Measurements from ENCODE around the gene SECISBP2.

DNA sequence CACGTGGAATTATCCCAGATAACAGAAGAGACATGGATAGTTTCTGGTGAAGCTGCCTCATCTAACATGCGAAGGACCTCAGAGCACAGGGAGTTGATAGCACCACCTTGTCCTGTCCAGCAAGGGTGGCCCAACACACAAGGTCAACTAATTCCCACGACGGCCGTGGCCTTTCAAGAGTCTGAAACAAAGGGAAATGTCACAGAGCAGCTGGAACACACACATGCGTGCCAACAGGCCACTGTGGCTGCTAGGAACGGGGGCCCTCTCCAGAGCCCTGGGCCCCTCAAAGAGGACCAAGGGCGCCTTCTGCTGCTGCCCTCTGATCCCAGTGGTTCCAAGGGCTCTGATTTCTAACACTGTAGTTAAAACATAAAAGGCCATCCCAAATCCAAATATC lies 50.7 kb downstream of the SECISBP2 start:
- TF ChIP-seq, protein P1, sequence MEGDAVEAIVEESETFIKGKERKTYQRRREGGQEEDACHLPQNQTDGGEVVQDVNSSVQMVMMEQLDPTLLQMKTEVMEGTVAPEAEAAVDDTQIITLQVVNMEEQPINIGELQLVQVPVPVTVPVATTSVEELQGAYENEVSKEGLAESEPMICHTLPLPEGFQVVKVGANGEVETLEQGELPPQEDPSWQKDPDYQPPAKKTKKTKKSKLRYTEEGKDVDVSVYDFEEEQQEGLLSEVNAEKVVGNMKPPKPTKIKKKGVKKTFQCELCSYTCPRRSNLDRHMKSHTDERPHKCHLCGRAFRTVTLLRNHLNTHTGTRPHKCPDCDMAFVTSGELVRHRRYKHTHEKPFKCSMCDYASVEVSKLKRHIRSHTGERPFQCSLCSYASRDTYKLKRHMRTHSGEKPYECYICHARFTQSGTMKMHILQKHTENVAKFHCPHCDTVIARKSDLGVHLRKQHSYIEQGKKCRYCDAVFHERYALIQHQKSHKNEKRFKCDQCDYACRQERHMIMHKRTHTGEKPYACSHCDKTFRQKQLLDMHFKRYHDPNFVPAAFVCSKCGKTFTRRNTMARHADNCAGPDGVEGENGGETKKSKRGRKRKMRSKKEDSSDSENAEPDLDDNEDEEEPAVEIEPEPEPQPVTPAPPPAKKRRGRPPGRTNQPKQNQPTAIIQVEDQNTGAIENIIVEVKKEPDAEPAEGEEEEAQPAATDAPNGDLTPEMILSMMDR (IDR thresholded peaks at IDR 0.05; ENCODE audit: insufficient read depth, low read length, poor library complexity, severe bottlenecking), result no peak
- no peak for TF ChIP-seq EZH2phosphoT487 (conservative IDR thresholded peaks at IDR 0.05; ENCODE audit: low read length)

Data from SU-DHL-6 (cell line).